ENCODE results near the gene KLF12. TPM values are rescaled to one million over a fixed set of nuclear protein-coding genes. Genes with fewer than 3 reads are reported as not detected.

The KLF12 gene
- total RNA-seq, 1 donor from 2014 or later = 26.9 TPM

DNA sequence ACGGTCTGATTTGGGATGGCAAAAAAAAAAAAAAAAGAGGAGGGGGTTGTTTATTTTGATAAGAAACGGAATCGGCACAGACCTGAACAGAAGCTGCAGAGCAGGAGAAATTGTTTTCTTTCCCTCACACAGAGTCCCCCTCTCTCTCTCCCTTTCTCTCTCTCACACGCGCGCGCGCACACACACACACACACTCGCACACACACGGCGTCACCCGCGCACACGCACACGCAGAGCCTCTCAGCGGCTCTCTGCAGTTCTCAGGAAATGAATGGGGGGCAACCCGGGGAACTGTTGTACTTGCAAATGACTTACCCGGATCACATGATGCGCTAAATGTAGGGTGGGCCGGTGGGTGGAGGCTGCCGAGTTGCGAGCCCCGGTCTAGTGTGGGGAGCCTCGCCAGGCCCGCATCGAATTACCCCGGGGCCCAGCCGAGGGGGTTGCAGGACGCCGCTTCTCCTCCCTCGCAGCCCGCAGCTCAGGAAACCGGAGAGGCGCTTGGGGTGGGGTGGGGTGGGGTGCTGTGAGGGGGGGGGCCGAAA lies 475 bp downstream of the KLF12 start:
- no peaks in the 10 kb centered on the region for H3K9me3 Mint-ChIP-seq (ENCODE audit: unreplicated experiment)
- DNase-seq (ENCODE audit: low spot score) = peak; percentile 70
- H3K4me1 Mint-ChIP-seq (ENCODE audit: unreplicated experiment) = peaks cover 25% of the 10 kb centered on the region
- H3K4me3 Mint-ChIP-seq (ENCODE audit: unreplicated experiment) = peak overlapping the region; percentile 100
- no peak for TF ChIP-seq CTCF (IDR thresholded peaks at IDR 0.05; ENCODE audit: unreplicated experiment)
- peak overlapping the region; percentile 83 for H3K27ac Mint-ChIP-seq (ENCODE audit: unreplicated experiment)
- H3K27me3 Mint-ChIP-seq (ENCODE audit: unreplicated experiment) = peaks cover 10% of the 10 kb centered on the region
- peaks cover 6% of the 10 kb centered on the region for H3K36me3 Mint-ChIP-seq (ENCODE audit: low read depth, unreplicated experiment)

GRCh38 chr13:74132776-74133656 lies 1.2 kb downstream of the KLF12 start:
- Mint-ChIP-seq H3K27me3 (ENCODE audit: unreplicated experiment) (peaks cover 10% of the 10 kb centered on the region), H3K9me3 (ENCODE audit: unreplicated experiment) (no peaks in the 10 kb centered on the region), H3K27ac (ENCODE audit: unreplicated experiment) (peak overlapping the region; percentile 83), H3K4me3 (ENCODE audit: unreplicated experiment) (peak overlapping the region; percentile 100), H3K36me3 (ENCODE audit: low read depth, unreplicated experiment) (peaks cover 6% of the 10 kb centered on the region), H3K4me1 (ENCODE audit: unreplicated experiment) (peaks cover 30% of the 10 kb centered on the region)
- no peak for TF ChIP-seq CTCF (IDR thresholded peaks at IDR 0.05; ENCODE audit: unreplicated experiment)
- DNase-seq (ENCODE audit: low spot score) = peak; percentile 38

DNA sequence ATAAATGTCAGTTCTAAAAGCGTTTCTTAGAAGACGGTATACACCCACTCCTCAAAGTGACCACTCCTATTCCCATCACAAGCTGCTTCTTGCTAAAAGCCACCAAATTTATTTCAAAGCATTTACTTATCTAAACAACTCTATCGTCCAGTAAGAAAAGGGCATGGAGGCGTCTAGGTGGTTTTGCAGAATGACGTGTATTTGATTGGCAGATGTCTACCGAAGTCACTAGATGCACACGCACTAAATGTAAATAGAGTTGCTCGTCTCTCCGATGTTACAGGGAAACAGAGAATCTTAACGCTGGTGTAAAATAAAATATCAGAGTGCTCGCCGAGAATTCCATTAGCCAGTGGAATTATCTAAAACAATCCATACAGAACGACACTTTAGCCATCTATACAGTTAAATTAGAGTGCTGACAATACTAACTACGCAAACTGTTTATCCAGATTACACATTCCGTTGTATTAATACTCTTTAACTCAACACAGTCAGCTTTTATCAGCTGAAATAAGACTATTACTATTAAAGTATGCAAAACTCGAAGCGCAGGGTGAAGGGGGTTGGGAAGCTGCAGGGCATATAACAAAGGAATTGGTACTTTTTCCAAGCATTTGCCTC lies 1.9 kb downstream of the KLF12 start:
- peaks cover 10% of the 10 kb centered on the region for H3K27me3 Mint-ChIP-seq (ENCODE audit: unreplicated experiment)
- peak overlapping the region; percentile 100 for H3K4me3 Mint-ChIP-seq (ENCODE audit: unreplicated experiment)
- H3K9me3 Mint-ChIP-seq (ENCODE audit: unreplicated experiment) = no peaks in the 10 kb centered on the region
- TF ChIP-seq CTCF (IDR thresholded peaks at IDR 0.05; ENCODE audit: unreplicated experiment) = no peak
- H3K27ac Mint-ChIP-seq (ENCODE audit: unreplicated experiment) = peak overlapping the region; percentile 51
- peaks cover 6% of the 10 kb centered on the region for H3K36me3 Mint-ChIP-seq (ENCODE audit: low read depth, unreplicated experiment)
- H3K4me1 Mint-ChIP-seq (ENCODE audit: unreplicated experiment) = peaks cover 30% of the 10 kb centered on the region
- no peak for DNase-seq (ENCODE audit: low spot score)

GRCh38 chr13:74131227-74131626 lies 3.0 kb downstream of the KLF12 start:
- Mint-ChIP-seq H3K4me1 (ENCODE audit: unreplicated experiment) (peaks cover 30% of the 10 kb centered on the region), H3K27ac (ENCODE audit: unreplicated experiment) (no peak overlapping the region)
- TF ChIP-seq CTCF (IDR thresholded peaks at IDR 0.05; ENCODE audit: unreplicated experiment) = no peak

More at GRCh38 chr13:74131227-74131626, 3.0 kb downstream of the KLF12 start:
- H3K4me3 Mint-ChIP-seq (ENCODE audit: unreplicated experiment) = no peak overlapping the region
- H3K36me3 Mint-ChIP-seq (ENCODE audit: low read depth, unreplicated experiment) = peaks cover 6% of the 10 kb centered on the region
- peaks cover 10% of the 10 kb centered on the region for H3K27me3 Mint-ChIP-seq (ENCODE audit: unreplicated experiment)
- no peaks in the 10 kb centered on the region for H3K9me3 Mint-ChIP-seq (ENCODE audit: unreplicated experiment)
- DNase-seq (ENCODE audit: low spot score) = no peak

Measured in endothelial cell (in vitro differentiated cells).